Activated CD8-positive, alpha-beta T cell treated with anti-CD3 and anti-CD28 coated beads for 36 hours (primary cell): ENCODE results near the gene ATP4A. TPM values are rescaled to one million over a fixed set of nuclear protein-coding genes. Genes with fewer than 3 reads are reported as not detected.
A peak's percentile ranks its signal among the peaks of the same experiment; 100 is the strongest.

ENCODE experiments used
- ATAC-seq: fragments of 200-7000 bp; cut with Tn5 transposase; one replicate; pipeline ENCODE4 v1.10.0; 2021; ENCODE audit warnings: mild to moderate bottlenecking, moderate library complexity
- CTCF ChIA-PET: fragments of 350-600 bp; sonication (Branson Sonifier 250); formaldehyde crosslinking; loops from one replicate; lab custom pipeline; 2021; ENCODE audit warnings: antibody characterized with exemption; lab: Charles Lee
- POLR2A ChIA-PET: fragments of 350-600 bp; sonication (Branson Sonifier 250); formaldehyde crosslinking; loops from one replicate; lab custom pipeline; 2021; ENCODE audit warnings: antibody characterized with exemption; lab: Charles Lee
- DNase-seq: peaks from one replicate; pipeline ENCODE4 v3.0.0-alpha.2; 2020
- H3K27ac Mint-ChIP-seq: one replicate; pipeline ENCODE4 v1.8.0; 2021; ENCODE audit warnings: mild to moderate bottlenecking, mixed read lengths
- H3K27me3 Mint-ChIP-seq: one replicate; pipeline ENCODE4 v1.8.0; 2021; ENCODE audit warnings: mixed read lengths
- H3K36me3 Mint-ChIP-seq: one replicate; pipeline ENCODE4 v1.8.0; 2021; ENCODE audit warnings: low read depth, mixed read lengths
- H3K4me1 Mint-ChIP-seq: one replicate; pipeline ENCODE4 v1.8.0; 2021; ENCODE audit warnings: low read depth, mixed read lengths
- H3K4me3 Mint-ChIP-seq: one replicate; pipeline ENCODE4 v1.8.0; 2021; ENCODE audit warnings: mild to moderate bottlenecking, moderate library complexity, mixed read lengths
- H3K9me3 Mint-ChIP-seq: one replicate; pipeline ENCODE4 v1.8.0; 2021; ENCODE audit warnings: mixed read lengths
- intact Hi-C: fragments of 100-400 bp; cut with micrococcal nuclease; formaldehyde crosslinking; loops from one replicate; pipeline ENCODE4 v1.10.0; 2022
- total RNA-seq, 2 experiments: library from RNA; stranded (reverse); gene quantifications; one replicate each; pipeline ENCODE4 v1.2.3, GENCODE V29; 2021
- TF ChIP-seq, protein P1 (sequence below): fragments of 200-600 bp; IDR thresholded peaks from one replicate; pipeline ENCODE4 v1.8.0; 2022; ENCODE audit warnings: antibody characterized with exemption, mild to moderate bottlenecking

The ATP4A gene
- total RNA-seq, 2 experiments from 2014 or later, result not detected

DNA sequence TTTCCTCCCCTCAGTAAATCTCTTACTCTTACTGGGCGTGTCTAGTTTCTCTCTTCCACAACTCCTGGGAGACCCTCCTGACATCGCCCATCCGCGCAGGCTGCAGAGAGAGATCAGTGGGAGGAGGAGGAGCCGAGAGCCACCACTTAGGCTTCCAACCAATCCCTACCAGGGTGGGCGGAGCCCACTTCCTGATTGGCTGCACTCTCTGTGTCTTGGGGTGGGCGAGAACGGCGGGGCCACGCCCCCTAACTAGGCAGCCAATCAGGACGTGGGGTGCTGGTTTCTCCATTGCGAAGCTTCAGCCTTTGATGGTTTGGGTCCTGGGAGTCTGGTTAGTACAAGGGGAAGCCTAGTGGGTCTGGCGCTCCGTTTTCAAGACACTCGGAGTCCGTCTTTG is 22.4 kb upstream of the ATP4A start, which contains the start of gene PMIS2:
TSS of gene PMIS2 (plus strand) at position 326 of the 400 bp plus-strand sequence. CDS start 87 bp downstream, outside the sequence.
- CTCF ChIA-PET, result no interaction called here

DNA sequence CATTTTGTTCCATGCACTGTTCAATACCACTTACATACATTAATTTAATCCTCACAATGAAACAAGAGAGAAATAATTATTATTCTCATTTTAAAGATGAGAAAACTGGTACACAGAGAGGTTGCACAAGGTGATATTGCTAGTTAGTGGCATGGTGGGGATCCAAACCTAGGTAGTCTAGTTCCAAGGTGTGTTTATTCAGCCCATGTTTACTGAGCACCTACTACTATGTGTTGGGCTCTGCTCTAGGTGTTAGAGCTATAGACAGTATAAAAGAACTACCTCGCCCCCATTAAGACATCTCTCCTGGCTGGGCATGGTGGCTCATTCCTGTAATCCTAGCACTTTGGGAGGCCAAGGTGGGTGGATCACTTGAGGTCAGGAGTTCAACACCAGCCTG is 19.3 kb upstream of the ATP4A start:
- Mint-ChIP-seq H3K4me1 (no peaks in the 10 kb centered on the region), H3K4me3 (no peak overlapping the region), H3K27ac (no peak overlapping the region), H3K36me3 (no peaks in the 10 kb centered on the region), H3K27me3 (peaks cover 12% of the 10 kb centered on the region), H3K9me3 (peaks cover 1% of the 10 kb centered on the region)
- ChIA-PET POLR2A (no interaction called here), CTCF (interaction anchor here (0.6 kb wide), 1 partner anchor 67 kb away, joined by 3 read pairs; no protein-coding TSS in a partner anchor)
- ATAC-seq, result no peak
- TF ChIP-seq, protein P1, sequence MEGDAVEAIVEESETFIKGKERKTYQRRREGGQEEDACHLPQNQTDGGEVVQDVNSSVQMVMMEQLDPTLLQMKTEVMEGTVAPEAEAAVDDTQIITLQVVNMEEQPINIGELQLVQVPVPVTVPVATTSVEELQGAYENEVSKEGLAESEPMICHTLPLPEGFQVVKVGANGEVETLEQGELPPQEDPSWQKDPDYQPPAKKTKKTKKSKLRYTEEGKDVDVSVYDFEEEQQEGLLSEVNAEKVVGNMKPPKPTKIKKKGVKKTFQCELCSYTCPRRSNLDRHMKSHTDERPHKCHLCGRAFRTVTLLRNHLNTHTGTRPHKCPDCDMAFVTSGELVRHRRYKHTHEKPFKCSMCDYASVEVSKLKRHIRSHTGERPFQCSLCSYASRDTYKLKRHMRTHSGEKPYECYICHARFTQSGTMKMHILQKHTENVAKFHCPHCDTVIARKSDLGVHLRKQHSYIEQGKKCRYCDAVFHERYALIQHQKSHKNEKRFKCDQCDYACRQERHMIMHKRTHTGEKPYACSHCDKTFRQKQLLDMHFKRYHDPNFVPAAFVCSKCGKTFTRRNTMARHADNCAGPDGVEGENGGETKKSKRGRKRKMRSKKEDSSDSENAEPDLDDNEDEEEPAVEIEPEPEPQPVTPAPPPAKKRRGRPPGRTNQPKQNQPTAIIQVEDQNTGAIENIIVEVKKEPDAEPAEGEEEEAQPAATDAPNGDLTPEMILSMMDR, result no peak
- intact Hi-C loops, result no loop called here
- no peak for DNase-seq

More for the DNA sequence above, 22.4 kb upstream of the ATP4A start, which contains the start of gene PMIS2:
- H3K27ac Mint-ChIP-seq, result no peak within 1 kb of the TSS
- ATAC-seq, result peak; percentile 70
- H3K4me3 Mint-ChIP-seq, result no peak within 1 kb of the TSS
- H3K4me1 Mint-ChIP-seq, result no peaks in the 10 kb centered on the region
- TF ChIP-seq, protein P1, result no peak
- peak; percentile 49 for DNase-seq
- POLR2A ChIA-PET, result no interaction called here
- intact Hi-C loops, result no loop called here
- no peaks in the 10 kb centered on the region for H3K36me3 Mint-ChIP-seq
- H3K27me3 Mint-ChIP-seq, result peaks cover 11% of the 10 kb centered on the region
- no peaks in the 10 kb centered on the region for H3K9me3 Mint-ChIP-seq

DNA sequence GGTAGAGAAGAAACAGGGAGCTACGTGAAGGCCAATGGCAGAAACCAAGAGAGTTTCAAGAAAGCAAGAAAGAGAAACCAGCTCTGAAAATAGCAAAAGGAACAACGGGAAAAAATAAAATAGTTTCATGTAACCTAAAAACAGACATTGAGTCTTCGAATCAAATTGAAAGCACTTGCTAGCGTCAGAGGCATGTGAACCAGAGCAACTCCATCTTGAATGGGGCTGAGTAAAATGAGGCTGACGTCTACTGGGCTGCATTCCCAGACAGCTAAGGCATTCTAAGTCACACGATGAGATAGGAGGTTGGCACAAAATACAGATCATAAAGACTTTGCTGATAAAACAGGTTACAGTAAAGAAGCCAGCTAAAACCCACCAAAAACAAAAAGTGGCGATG is 15.2 kb upstream of the ATP4A start:
- peaks cover 29% of the 10 kb centered on the region for H3K9me3 Mint-ChIP-seq
- TF ChIP-seq, protein P1, result no peak
- peaks cover 8% of the 10 kb centered on the region for H3K27me3 Mint-ChIP-seq
- H3K4me3 Mint-ChIP-seq, result no peak overlapping the region
- H3K36me3 Mint-ChIP-seq, result peaks cover 8% of the 10 kb centered on the region
- CTCF ChIA-PET, result interaction anchor here (0.6 to 1.5 kb wide), 4 partner anchors 13 to 68 kb away, joined by 3 to 5 read pairs (median 4); no protein-coding TSS in a partner anchor
- intact Hi-C loops, result no loop called here
- ATAC-seq, result no peak
- POLR2A ChIA-PET, result no interaction called here
- H3K4me1 Mint-ChIP-seq, result no peaks in the 10 kb centered on the region
- DNase-seq, result no peak
- H3K27ac Mint-ChIP-seq, result no peak overlapping the region

DNA sequence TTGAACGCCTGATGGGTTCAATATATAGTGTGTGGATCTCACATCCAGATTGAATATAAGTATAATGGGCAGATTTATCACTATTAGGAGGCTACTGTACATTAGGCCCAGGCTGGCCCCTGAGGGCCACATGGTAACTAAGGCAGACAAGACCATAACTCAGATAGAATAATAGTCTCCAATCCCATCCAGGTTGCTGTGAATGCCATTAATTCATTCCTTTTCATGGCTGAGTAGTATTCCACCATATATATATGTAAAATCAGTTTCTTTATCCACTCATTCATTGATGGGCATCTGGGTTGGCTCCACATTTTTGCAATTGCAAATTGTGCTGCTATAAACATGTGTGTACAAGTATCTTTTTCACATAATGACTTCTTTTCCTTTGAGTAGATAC is 14.5 kb upstream of the ATP4A start:
- intact Hi-C loops, result no loop called here

DNA sequence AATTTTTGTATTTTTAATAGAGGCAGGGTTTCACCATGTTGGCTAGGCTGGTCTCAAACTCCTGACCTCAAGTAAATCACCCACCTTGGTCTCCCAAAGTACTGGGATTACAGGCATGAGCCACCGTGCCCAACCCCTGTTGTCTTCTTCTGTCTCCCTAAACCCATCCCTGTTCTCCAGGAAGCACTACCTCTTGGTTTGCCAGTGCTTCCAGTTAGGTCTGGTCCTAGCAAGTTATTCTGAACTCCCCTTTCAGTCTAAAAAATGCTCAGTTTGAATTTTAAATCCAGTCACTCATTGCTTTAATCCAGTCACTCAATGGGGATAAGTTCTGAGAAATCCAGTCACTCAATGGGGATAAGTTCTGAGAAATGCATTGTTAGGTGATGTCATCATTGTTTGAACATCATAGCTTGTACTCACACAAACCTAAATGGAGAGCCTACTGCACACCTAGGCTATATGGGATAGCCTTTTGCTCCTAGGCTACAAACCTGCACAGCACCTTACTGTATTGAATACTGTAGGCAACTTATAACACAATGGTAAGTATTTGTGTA is 8.0 kb upstream of the ATP4A start:
- Mint-ChIP-seq H3K4me3 (no peak overlapping the region), H3K36me3 (peaks cover 5% of the 10 kb centered on the region), H3K27me3 (peaks cover 15% of the 10 kb centered on the region), H3K27ac (no peak overlapping the region), H3K9me3 (peaks cover 17% of the 10 kb centered on the region), H3K4me1 (no peaks in the 10 kb centered on the region)
- intact Hi-C loops, result no loop called here
- ChIA-PET POLR2A (no interaction called here), CTCF (no interaction called here)
- ATAC-seq (no peak), DNase-seq (no peak)
- TF ChIP-seq, protein P1, result no peak

More for the DNA sequence above, 14.5 kb upstream of the ATP4A start:
- Mint-ChIP-seq H3K36me3 (peaks cover 8% of the 10 kb centered on the region), H3K27me3 (peaks cover 8% of the 10 kb centered on the region), H3K9me3 (peaks cover 29% of the 10 kb centered on the region), H3K4me1 (no peaks in the 10 kb centered on the region), H3K27ac (no peak overlapping the region), H3K4me3 (no peak overlapping the region)
- CTCF ChIA-PET, result interaction anchor here (0.6 kb wide), 1 partner anchor 14 kb away, joined by 4 read pairs; no protein-coding TSS in a partner anchor
- DNase-seq (no peak), ATAC-seq (no peak)
- TF ChIP-seq, protein P1, result no peak
- POLR2A ChIA-PET, result no interaction called here
